Activated CD4-positive, CD25-positive, alpha-beta regulatory T cell treated with anti-CD3 and anti-CD28 coated beads, Interleukin-2, amount 50 U/mL, for 72 hours (primary cell): ENCODE data around the gene AP3S2.
"Not testable (repeated sequence)": the region's sequence is repeated elsewhere in the genome, so short reads cannot be mapped to it uniquely, and the experiment has no call there.

Experiments used
- DNase-seq: peaks from one replicate; pipeline ENCODE4 v3.0.0; 2021

Gene AP3S2

GRCh38 chr15:89863918-89864317 is 29.9 kb downstream of the AP3S2 start:
- DNase-seq: no peak

GRCh38 chr15:89860891-89861290 is 32.9 kb downstream of the AP3S2 start:
- no peak for DNase-seq

- DNase-seq: no peak
These were observed 33.4 kb downstream of the AP3S2 start for GRCh38 chr15:89860431-89860830.

- DNase-seq: no peak
These were observed 34.9 kb downstream of the AP3S2 start for GRCh38 chr15:89858661-89859458.

- DNase-seq: no peak
These were observed 36.1 kb downstream of the AP3S2 start for GRCh38 chr15:89857673-89858072.

GRCh38 chr15:89855948-89856347 is 37.8 kb downstream of the AP3S2 start:
- no peak for DNase-seq

- not testable (repeated sequence) for DNase-seq
These were observed 38.9 kb downstream of the AP3S2 start for GRCh38 chr15:89854863-89855262.

- DNase-seq: no peak
These were observed 41.3 kb downstream of the AP3S2 start for GRCh38 chr15:89852342-89852995.

GRCh38 chr15:89851673-89852341 is 42.0 kb downstream of the AP3S2 start:
- no peak for DNase-seq

GRCh38 chr15:89848970-89849292 is 44.9 kb downstream of the AP3S2 start:
- no peak for DNase-seq

GRCh38 chr15:89847101-89847500 is 46.7 kb downstream of the AP3S2 start:
- DNase-seq: no peak

- no peak for DNase-seq
These were observed 48.4 kb downstream of the AP3S2 start for GRCh38 chr15:89845305-89845893.

GRCh38 chr15:89841962-89842361 is 51.8 kb downstream of the AP3S2 start:
- DNase-seq: no peak

- no peak for DNase-seq
These were observed 52.5 kb downstream of the AP3S2 start for GRCh38 chr15:89841306-89841705.

GRCh38 chr15:89839167-89839810 is 54.5 kb downstream of the AP3S2 start:
- DNase-seq: no peak

GRCh38 chr15:89837830-89838178 is 56.0 kb downstream of the AP3S2 start:
- no peak for DNase-seq

GRCh38 chr15:89837134-89837829 is 56.5 kb downstream of the AP3S2 start:
- no peak for DNase-seq

GRCh38 chr15:89836267-89837133 is 57.3 kb downstream of the AP3S2 start:
- no peak for DNase-seq

GRCh38 chr15:89835176-89835564 is 58.6 kb downstream of the AP3S2 start:
- no peak for DNase-seq

GRCh38 chr15:89834465-89835175 is 59.2 kb downstream of the AP3S2 start:
- not testable (repeated sequence) for DNase-seq

- DNase-seq: no peak
These were observed 59.8 kb downstream of the AP3S2 start for GRCh38 chr15:89833966-89834365.
